HG02759 (cell line): ENCODE measurements around the gene ZFYVE28.

ENCODE experiments used
- ATAC-seq: cut with Tn5 transposase; IDR thresholded peaks from one replicate; pipeline ENCODE4 v1.9.1; 2021; ENCODE audit warnings: mild to moderate bottlenecking, moderate library complexity; ENCODE audit not compliant: unreplicated experiment

The ZFYVE28 gene

GRCh38 chr4:2354760-2355159, 63.7 kb downstream of the ZFYVE28 start:
- ATAC-seq: no peak

GRCh38 chr4:2354118-2354517, 64.3 kb downstream of the ZFYVE28 start:
- ATAC-seq: no peak

- ATAC-seq: no peak
Measured at GRCh38 chr4:2353222-2354107, 65.0 kb downstream of the ZFYVE28 start.

- ATAC-seq: no peak
Measured at GRCh38 chr4:2352729-2353221, 65.7 kb downstream of the ZFYVE28 start.

GRCh38 chr4:2352171-2352570, 66.3 kb downstream of the ZFYVE28 start:
- ATAC-seq: no peak

- ATAC-seq: no peak
Measured at GRCh38 chr4:2350982-2351381, 67.5 kb downstream of the ZFYVE28 start.

GRCh38 chr4:2348786-2349185, 69.7 kb downstream of the ZFYVE28 start:
- ATAC-seq: no peak

- no peak for ATAC-seq
Measured at GRCh38 chr4:2347190-2347589, 71.3 kb downstream of the ZFYVE28 start.

GRCh38 chr4:2343476-2343875, 75.0 kb downstream of the ZFYVE28 start:
- no peak for ATAC-seq

- ATAC-seq: no peak
Measured at GRCh38 chr4:2341911-2342652, 76.4 kb downstream of the ZFYVE28 start.

- ATAC-seq: no peak
Measured at GRCh38 chr4:2341261-2341841, 77.1 kb downstream of the ZFYVE28 start.

- ATAC-seq: no peak
Measured at GRCh38 chr4:2340272-2341061, 78.0 kb downstream of the ZFYVE28 start.

- no peak for ATAC-seq
Measured at GRCh38 chr4:2339458-2340271, 78.8 kb downstream of the ZFYVE28 start.

GRCh38 chr4:2338754-2339457, 79.5 kb downstream of the ZFYVE28 start:
- ATAC-seq: no peak

- ATAC-seq: no peak
Measured at GRCh38 chr4:2337896-2338295, 80.5 kb downstream of the ZFYVE28 start.

- no peak for ATAC-seq
Measured at GRCh38 chr4:2337131-2337723, 81.2 kb downstream of the ZFYVE28 start.

- ATAC-seq: no peak
Measured at GRCh38 chr4:2336659-2337058, 81.8 kb downstream of the ZFYVE28 start.

GRCh38 chr4:2335729-2336101, 82.7 kb downstream of the ZFYVE28 start:
- ATAC-seq: no peak
